Astrocyte (in vitro differentiated cells and primary cell): ENCODE results near the gene TMEM45B. TPM values are rescaled to one million over a fixed set of nuclear protein-coding genes. Genes with fewer than 3 reads are reported as not detected.

Source experiments
- DNase-seq: peaks from one replicate; pipeline ENCODE4 v3.0.0-alpha.2; 2010; ENCODE audit warnings: low read depth
- FAIRE-seq: peaks from 2 replicates; lab custom pipeline; 2011; peaks lifted over from hg19 to GRCh38; lab: Jason Lieb, UNC
- H2AFZ ChIP-seq: 2 replicates; pipeline ENCODE4 v1.6.0; 2012; ENCODE audit warnings: low read depth, low read length, inconsistent platforms
- H3K27ac ChIP-seq: 2 replicates; pipeline ENCODE4 v1.5.1; 2011; ENCODE audit warnings: low read depth, low read length, inconsistent platforms
- H3K27me3 ChIP-seq: 2 replicates; pipeline ENCODE4 v1.6.0; 2011; ENCODE audit warnings: low read length, inconsistent platforms; ENCODE audit not compliant: insufficient read depth
- H3K36me3 ChIP-seq: 2 replicates; pipeline ENCODE4 v1.5.1; 2011; ENCODE audit warnings: low read length, inconsistent platforms; ENCODE audit not compliant: insufficient read depth
- H3K4me1 ChIP-seq: 2 replicates; pipeline ENCODE4 v1.5.1; 2011; ENCODE audit warnings: low read length, inconsistent platforms; ENCODE audit not compliant: insufficient read depth
- H3K4me2 ChIP-seq: 2 replicates; pipeline ENCODE4 v1.6.0; 2012; ENCODE audit warnings: low read length, inconsistent platforms
- H3K4me3 ChIP-seq: 2 replicates; pipeline ENCODE4 v1.5.1; 2011; ENCODE audit warnings: low read depth, mild to moderate bottlenecking, low read length, inconsistent platforms; ENCODE audit not compliant: insufficient read depth
- H3K79me2 ChIP-seq: 2 replicates; pipeline ENCODE4 v1.6.0; 2012; ENCODE audit warnings: mild to moderate bottlenecking, low read length, inconsistent platforms; ENCODE audit not compliant: insufficient read depth
- H3K9ac ChIP-seq: 2 replicates; pipeline ENCODE4 v1.6.0; 2012; ENCODE audit warnings: mild to moderate bottlenecking, low read length, inconsistent platforms
- H3K9me3 ChIP-seq: 2 replicates; pipeline ENCODE4 v1.5.1; 2012; ENCODE audit warnings: low read depth, mild to moderate bottlenecking, low read length, inconsistent platforms; ENCODE audit not compliant: insufficient read depth
- H4K20me1 ChIP-seq: 2 replicates; pipeline ENCODE4 v1.6.0; 2012; ENCODE audit warnings: low read length, inconsistent platforms; ENCODE audit not compliant: insufficient read depth
- H3K27ac Mint-ChIP-seq: one replicate; pipeline ENCODE4 v1.8.0; 2021; ENCODE audit warnings: mild to moderate bottlenecking, mixed read lengths; ENCODE audit not compliant: unreplicated experiment
- H3K27me3 Mint-ChIP-seq: one replicate; pipeline ENCODE4 v1.8.0; 2021; ENCODE audit warnings: low read depth, mixed read lengths; ENCODE audit not compliant: unreplicated experiment
- H3K36me3 Mint-ChIP-seq: one replicate; pipeline ENCODE4 v1.8.0; 2021; ENCODE audit warnings: low read depth, mixed read lengths; ENCODE audit not compliant: unreplicated experiment
- H3K4me1 Mint-ChIP-seq: one replicate; pipeline ENCODE4 v1.8.0; 2021; ENCODE audit warnings: low read depth, mixed read lengths; ENCODE audit not compliant: unreplicated experiment
- H3K4me3 Mint-ChIP-seq: one replicate; pipeline ENCODE4 v1.8.0; 2021; ENCODE audit warnings: mild to moderate bottlenecking, moderate library complexity, mixed read lengths; ENCODE audit not compliant: unreplicated experiment
- H3K9me3 Mint-ChIP-seq: one replicate; pipeline ENCODE4 v1.8.0; 2021; ENCODE audit warnings: mild to moderate bottlenecking, mixed read lengths; ENCODE audit not compliant: unreplicated experiment
- CTCF ChIP-seq: IDR thresholded peaks from 2 replicates; pipeline ENCODE4 v1.5.1; 2011; ENCODE audit warnings: low read depth, mild to moderate bottlenecking, inconsistent platforms, low read length, moderate library complexity; ENCODE audit not compliant: insufficient read depth
- EZH2 ChIP-seq: IDR thresholded peaks from 2 replicates; pipeline ENCODE4 v1.6.1; 2012; ENCODE audit warnings: mild to moderate bottlenecking, low read length, inconsistent platforms; ENCODE audit not compliant: insufficient read depth
- total RNA-seq: library from RNA; stranded (reverse); gene quantifications from 2 replicates; pipeline ENCODE4 v1.2.1, GENCODE V29; 2021

The TMEM45B gene
- total RNA-seq, 1 donor from 2014 or later = not detected

GRCh38 chr11:129884581-129884980 lies 68.9 kb downstream of the TMEM45B start:
- H3K36me3 ChIP-seq = peaks cover 65% of the 10 kb centered on the region
- no peak overlapping the region for H3K4me2 ChIP-seq
- no peaks in the 10 kb centered on the region for H3K9me3 ChIP-seq
- FAIRE-seq (no peak), DNase-seq (no peak)
- Mint-ChIP-seq H3K27ac (no peak overlapping the region), H3K27me3 (no peaks in the 10 kb centered on the region), H3K4me3 (no peak overlapping the region), H3K4me1 (no peaks in the 10 kb centered on the region), H3K9me3 (no peaks in the 10 kb centered on the region), H3K36me3 (peaks cover 21% of the 10 kb centered on the region)
- no peaks in the 10 kb centered on the region for H3K79me2 ChIP-seq
- no peak overlapping the region for H3K4me3 ChIP-seq
- no peak overlapping the region for H3K27ac ChIP-seq
- no peaks in the 10 kb centered on the region for H3K4me1 ChIP-seq
- no peaks in the 10 kb centered on the region for H3K27me3 ChIP-seq
- TF ChIP-seq EZH2 = no peak
- no peak for TF ChIP-seq CTCF
- H4K20me1 ChIP-seq = peaks cover 13% of the 10 kb centered on the region
- H2AFZ ChIP-seq = no peak overlapping the region
- H3K9ac ChIP-seq = no peak overlapping the region

- H3K79me2 ChIP-seq = peaks cover 4% of the 10 kb centered on the region
- peaks cover 71% of the 10 kb centered on the region for H3K36me3 ChIP-seq
- FAIRE-seq = no peak
- H3K4me3 ChIP-seq = no peak overlapping the region
- no peak overlapping the region for H3K4me2 ChIP-seq
- Mint-ChIP-seq H3K27ac (no peak overlapping the region), H3K4me1 (no peaks in the 10 kb centered on the region), H3K9me3 (no peaks in the 10 kb centered on the region), H3K36me3 (peaks cover 20% of the 10 kb centered on the region), H3K27me3 (no peaks in the 10 kb centered on the region), H3K4me3 (no peak overlapping the region)
- TF ChIP-seq EZH2 (no peak), CTCF (no peak)
- no peak overlapping the region for H3K27ac ChIP-seq
- H3K9me3 ChIP-seq = no peaks in the 10 kb centered on the region
- no peak for DNase-seq
- H2AFZ ChIP-seq = no peak overlapping the region
- H4K20me1 ChIP-seq = peaks cover 7% of the 10 kb centered on the region
- no peaks in the 10 kb centered on the region for H3K4me1 ChIP-seq
- H3K27me3 ChIP-seq = no peaks in the 10 kb centered on the region
- H3K9ac ChIP-seq = no peak overlapping the region
These were observed 69.7 kb downstream of the TMEM45B start for GRCh38 chr11:129885381-129885780.

- Histone ChIP-seq H3K4me2 (no peak overlapping the region), H2AFZ (no peak overlapping the region), H3K79me2 (peaks cover 15% of the 10 kb centered on the region), H3K9ac (no peak overlapping the region), H3K9me3 (no peaks in the 10 kb centered on the region), H3K27ac (no peak overlapping the region), H4K20me1 (peaks cover 10% of the 10 kb centered on the region), H3K36me3 (peaks cover 49% of the 10 kb centered on the region), H3K27me3 (no peaks in the 10 kb centered on the region), H3K4me3 (no peak overlapping the region), H3K4me1 (no peaks in the 10 kb centered on the region)
- H3K36me3 Mint-ChIP-seq = peaks cover 17% of the 10 kb centered on the region
- H3K27ac Mint-ChIP-seq = no peak overlapping the region
- no peaks in the 10 kb centered on the region for H3K9me3 Mint-ChIP-seq
- FAIRE-seq (no peak), DNase-seq (no peak)
- H3K4me3 Mint-ChIP-seq = no peak overlapping the region
- H3K27me3 Mint-ChIP-seq = no peaks in the 10 kb centered on the region
- TF ChIP-seq CTCF = no peak
- no peak for TF ChIP-seq EZH2
- H3K4me1 Mint-ChIP-seq = no peaks in the 10 kb centered on the region
These were observed 72.8 kb downstream of the TMEM45B start for GRCh38 chr11:129888451-129888850.
